ENCODE data around the gene CLCNKA.
A peak's percentile ranks its signal among the peaks of the same experiment; 100 is the strongest.
"Not testable (repeated sequence)": the region's sequence is repeated elsewhere in the genome, so short reads cannot be mapped to it uniquely, and the experiment has no call there.

The CLCNKA gene

DNA sequence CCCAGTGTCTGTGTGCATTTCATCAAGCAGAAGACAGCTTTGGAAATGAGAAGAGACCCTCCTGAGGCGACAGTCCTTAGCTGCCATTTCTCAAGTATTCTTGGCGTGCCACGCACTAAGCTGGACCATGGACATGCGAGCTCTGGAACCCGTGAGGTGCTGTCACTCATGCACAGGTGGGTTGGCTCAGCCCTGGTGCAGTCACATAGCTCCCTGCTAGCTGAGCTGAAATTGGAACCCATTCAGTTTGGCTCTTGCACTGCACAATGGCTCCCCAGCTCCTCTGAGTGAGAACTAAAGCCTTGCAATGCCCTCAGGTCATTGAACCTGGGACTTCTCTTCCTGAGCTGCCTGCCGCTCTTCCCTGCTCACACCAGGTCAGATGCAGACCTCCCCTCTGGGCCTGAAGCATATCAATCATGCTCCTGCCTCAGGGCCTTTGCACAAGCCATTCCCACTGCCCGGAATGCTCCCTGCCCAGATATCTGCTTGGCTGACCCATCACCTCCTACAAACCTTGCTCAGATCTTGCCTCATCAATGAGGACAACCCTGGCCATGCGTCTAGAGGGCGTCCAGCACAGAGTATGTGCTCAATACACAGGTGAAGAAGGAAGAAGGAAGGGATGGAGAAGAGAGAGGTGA is 24.1 kb upstream of the CLCNKA start:
- DNase-seq: no peak

DNA sequence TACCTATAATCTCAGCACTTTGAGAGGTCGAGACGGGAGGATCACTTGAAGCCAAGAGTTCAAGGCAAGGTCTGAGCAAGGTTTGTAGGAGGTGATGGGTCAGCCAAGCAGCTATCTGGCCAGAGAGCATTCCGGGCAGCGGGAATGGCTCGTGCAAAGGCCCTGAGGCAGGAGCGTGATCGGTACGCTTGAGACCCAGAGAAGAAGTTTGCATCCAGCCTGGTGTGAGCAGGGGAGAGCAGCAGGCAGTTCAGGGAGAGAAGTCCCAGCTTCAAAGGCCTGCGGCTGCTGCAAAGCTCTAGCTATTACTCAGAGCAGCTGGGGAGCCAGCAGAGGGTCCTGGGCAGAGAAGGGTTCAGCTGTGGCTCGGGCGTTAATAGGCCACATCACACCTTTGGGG is 22.9 kb upstream of the CLCNKA start:
- DNase-seq: no peak

DNA sequence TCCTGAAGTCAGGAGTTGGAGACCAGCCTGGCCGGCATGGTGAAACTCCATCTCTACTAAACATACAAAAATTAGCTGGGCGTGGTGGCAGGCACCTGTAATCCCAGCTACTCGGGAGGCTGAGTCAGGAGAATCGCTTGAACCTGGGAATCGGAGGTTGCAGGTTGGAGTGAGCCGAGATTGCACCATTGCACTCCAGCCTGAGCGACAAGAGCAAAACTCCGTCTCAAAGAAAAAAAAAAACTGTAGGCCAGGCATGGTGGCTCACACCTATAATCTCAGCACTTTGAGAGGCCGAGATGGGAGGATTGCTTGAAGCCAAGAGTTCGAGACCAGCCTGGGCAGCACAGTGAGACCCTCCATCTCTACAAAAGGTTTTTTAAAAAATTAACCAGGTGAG is 20.6 kb upstream of the CLCNKA start:
- not testable (repeated sequence) for DNase-seq

DNA sequence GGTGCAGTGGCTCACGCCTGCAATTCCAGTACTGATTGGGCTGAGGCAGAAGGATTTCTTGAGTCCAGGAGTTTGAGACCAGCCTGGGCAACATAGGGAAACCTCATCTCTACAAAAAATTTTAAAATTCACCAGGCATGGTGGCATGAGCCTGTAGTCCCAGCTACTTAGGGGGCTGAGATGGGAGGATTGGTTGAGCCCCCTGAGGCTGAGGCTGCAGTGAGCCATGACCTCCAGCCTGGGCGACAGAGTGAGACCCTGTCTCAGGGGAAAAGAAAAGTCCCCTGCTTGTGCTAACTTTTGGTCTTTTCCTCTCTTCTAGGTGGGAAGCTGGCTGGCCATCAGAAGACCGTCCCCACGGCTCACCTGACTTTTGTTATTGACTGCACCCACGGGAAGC is 16.2 kb upstream of the CLCNKA start:
- no peak for DNase-seq

DNA sequence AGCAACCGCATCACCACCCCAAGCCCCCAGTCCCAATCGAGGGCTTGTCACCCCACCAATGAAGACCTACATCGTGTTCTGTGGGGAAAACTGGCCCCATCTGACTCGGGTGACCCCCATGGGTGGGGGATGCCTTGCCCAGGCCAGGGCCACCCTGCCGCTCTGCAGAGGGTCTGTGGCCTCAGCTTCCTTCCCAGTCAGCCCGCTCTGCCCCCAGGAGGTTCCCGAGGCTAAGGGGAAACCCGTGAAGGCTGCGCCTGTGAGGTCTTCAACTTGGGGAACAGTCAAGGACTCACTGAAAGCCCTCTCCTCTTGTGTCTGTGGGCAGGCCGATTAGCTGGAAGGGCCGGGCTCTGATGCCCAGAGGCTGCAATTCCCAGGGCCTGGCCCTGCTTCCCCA is 15.8 kb upstream of the CLCNKA start:
- DNase-seq: no peak

DNA sequence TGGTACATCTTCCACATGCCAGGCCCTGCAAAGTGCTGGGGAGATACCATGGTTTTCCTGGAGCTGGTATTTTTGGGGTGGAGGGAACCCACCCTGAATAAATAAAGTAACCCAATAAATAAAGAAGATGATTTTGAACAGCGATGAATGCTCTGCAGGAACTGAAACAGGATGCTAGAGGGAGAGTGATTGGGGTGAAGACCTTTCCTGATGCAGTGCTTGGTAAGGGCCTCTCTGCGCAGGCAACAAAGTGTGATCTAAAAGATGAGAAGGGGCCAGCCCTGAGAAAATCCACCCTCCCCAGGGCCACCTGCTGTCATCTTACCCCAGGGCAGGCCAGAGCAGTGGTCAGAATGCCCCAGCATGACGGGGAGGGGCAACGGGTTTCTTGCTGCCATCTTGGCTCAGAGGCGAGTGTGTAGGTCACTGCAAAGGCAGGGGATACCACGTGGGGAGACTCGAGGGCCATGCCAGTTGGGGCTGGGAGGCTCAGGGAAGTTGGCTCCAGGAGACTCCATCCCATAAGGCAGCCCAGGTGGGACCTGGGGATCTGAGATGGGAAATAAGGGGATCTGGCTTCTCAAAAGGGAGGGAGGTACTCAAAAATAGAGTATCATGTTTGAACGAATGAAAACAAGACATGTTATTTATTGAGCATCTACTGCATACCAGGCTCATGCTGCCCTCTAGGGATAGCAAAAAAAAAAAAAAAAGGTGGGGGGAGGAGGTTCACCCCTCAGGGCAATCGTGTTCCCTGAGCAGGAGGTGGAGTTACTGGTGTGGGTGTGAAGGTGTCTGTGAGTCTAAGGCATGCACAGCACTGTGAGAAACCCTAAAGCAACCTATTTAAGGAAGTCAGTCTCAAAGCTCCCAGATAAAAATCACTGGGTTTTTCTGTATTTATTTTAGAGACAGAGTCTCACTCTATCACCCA is 15.0 kb upstream of the CLCNKA start:
- no peak for DNase-seq

DNA sequence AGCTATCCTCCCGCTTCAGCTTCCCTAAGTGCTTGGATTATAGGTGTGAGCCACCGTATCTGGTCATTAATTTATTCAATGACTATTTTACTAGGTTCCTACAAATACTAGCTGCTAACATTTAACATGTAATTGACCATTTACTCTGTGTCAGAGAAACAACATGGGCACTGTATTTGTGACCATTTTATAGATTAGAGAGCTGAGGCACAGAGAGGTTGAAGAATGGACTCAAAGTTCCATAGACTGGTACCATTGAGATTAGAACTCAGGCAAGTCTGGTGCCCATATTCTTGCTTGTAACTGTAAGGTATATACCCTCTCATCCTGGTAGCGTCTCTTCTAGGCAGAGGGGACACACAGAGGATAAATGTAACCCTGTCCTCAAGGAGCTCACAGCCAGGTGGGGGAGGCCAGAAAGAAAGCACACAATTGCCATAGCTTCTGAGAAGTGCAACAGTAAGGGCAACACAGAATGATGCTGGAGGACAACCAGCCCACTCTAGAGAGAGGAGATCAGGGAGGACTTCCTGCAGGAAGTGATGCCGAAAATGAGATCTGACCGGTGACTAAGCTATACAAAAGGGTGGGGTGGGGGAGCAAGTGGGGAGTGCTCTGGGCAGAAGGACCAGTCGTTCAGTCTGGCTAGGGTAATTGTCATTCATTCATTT is 14.0 kb upstream of the CLCNKA start:
- no peak for DNase-seq

DNA sequence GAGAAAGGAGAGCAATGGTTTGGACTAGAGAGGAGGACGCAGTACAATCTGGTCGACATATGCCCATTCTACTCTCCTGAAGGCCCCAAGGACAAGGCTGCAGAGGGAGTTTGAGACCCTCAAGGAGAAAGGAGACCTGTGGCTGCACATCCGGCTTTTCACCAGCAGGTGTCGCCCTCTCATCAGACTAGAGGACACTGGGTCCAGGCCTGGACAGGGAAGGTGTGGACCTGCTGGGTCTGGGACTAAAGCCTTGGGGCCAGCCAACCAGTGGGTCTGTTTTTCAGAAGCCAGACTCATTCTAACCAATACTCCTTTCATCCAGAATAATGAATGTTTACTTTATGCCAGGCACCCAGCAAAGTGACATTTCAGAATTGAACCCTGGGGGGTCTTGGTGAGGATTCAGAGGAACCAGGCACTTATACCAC is 12.8 kb upstream of the CLCNKA start:
- peak; percentile 35 to 75 for DNase-seq

DNA sequence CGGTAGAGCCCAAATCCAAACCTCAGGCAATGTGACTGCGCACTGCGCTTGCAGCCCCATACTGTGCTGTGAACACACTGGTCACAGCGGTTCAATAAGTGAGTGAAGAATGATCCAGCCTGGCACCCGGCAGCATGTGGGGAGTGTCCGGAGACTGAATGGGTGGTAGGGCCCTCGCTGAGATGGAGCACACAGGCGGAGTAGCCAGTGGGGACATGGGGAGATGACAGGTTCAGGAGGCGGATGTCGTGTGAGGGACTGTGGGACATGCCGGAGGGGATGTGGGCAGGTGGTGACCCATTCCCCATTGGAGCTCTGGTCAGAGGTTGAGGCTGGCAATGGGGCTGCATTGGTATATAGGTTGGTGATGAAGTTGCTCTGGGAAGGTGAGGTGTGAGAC is 12.2 kb upstream of the CLCNKA start:
- no peak for DNase-seq

DNA sequence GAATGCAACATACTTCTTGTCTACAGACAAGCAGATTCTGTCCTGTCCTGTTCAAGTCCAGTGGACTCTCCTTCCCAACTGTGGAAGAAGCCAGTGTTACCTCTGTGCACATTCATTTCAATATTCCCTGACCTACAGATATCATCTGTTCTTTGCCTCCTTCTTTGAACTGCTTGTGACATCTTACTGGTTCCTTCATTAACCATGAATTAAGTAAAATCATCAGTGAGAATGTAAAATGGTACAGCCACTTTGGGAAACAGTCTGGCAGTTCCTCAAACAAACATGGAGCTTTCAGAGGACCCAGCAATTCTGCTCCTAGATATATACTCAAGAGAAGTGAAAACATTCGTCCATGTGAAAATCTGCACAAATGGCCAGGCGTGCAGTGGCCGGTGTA is 11.0 kb upstream of the CLCNKA start:
- DNase-seq: no peak

DNA sequence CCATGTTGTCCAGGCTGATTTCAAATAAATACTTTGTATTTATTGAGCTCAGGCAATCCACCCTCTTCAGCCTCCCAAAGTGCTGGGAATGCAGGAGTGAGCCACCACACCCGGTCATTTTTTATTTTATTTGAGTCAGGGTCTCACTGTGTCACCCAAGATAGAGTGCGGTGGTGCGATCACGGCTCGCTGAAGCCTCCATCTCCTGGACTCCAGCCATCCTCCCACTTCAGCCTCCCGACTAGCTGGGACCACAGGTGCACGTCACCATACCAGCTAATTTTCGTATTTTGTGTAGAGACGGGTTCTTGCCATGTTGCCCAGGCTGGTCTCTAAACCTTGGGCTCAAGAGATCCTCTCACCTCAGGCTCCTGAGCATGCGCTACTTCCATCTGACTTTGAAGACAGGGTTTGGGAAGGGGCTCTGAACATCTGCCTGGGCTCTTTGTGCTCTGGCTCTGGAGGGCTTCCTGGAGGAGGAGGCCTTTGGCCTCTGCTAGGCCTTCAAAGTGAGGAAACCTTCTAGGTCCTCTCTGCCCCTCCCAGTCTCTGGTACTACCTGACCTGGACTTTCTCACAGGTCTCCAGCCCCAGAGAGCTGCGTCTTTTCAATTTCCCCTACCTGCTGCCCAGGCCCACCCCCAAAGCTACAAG is 9.8 kb upstream of the CLCNKA start:
- no peak for DNase-seq

DNA sequence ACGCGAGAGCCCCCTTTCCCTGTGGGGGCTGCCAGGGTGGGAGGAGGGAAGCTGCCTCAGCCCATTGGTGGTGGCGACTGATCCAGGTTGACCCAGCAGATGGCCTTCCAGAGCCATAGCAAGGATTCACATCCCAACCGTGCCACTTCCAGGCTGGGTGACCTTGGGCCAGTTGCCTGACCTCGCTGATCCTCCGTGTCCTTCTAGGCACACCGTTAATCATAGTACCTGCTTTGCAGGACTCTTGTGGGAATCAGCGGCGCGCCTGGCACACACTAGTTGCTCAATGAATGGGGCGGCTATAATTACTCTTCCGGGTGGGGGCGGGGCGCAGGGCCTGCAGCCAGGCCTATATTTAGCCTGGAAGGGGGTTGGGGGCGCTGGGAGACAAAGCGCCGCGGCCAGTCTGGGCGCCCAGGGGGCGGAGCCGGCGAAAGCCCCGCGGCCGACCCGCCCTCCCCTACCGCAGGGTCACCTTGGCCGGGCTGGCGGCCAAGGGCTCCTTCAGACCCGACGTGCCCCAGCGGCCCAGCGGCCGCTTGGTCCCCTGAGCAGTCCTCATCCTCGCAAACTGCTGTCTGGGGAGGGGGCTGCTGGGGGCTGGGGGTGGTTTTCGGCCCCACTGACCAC is 9.1 kb upstream of the CLCNKA start:
- no peak for DNase-seq

DNA sequence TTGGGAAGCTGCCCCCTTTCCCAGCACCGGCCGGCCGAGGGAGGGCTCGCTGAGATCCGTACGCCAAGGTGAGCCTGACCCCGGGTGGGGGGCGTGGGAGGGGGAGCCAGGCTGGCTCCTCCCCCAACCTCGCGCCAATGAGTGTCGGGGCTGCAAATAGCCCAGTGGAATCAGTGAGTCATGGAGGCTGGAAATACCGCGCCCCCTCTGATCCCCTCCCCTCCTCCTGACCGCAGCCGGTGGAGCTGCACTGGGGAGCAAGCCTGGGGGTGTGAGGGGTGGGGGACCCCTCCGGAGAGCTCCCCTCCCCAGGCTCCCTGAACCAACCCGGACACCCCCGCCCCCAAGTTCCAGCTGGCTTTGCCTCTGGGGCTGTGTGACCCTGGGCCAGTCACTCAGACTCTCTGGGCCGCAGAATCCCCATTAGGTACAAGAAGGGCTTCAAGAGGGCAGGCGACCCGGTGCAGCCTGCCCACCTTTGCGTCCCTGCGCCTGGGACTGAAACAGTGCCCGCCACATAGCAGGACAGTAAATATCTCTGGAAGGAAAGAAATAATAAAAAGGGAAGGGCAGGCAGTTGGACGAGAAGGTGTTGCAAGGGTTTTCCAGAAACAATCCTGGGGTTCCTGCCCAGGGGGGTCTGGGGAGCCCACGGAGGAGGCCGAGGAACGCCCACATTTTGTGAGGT is 8.5 kb upstream of the CLCNKA start:
- no peak for DNase-seq

DNA sequence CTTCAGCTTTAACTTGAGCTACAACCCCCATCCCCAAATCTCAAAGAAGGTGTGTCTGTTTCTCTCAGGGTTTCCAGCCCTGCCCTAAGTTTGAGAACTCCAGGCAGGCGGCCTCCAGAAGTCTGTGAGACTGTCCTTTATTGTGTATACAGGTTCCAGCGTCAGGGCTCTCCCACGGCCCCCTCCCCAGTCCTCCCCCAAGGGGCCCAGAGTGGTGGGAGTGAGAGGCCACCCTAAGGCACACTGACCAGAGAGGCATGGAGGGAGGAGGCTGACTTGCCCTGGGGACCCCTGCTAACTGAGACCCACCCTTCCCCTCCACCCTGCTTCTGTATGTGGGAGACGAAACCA is 8.0 kb upstream of the CLCNKA start:
- no peak for DNase-seq

DNA sequence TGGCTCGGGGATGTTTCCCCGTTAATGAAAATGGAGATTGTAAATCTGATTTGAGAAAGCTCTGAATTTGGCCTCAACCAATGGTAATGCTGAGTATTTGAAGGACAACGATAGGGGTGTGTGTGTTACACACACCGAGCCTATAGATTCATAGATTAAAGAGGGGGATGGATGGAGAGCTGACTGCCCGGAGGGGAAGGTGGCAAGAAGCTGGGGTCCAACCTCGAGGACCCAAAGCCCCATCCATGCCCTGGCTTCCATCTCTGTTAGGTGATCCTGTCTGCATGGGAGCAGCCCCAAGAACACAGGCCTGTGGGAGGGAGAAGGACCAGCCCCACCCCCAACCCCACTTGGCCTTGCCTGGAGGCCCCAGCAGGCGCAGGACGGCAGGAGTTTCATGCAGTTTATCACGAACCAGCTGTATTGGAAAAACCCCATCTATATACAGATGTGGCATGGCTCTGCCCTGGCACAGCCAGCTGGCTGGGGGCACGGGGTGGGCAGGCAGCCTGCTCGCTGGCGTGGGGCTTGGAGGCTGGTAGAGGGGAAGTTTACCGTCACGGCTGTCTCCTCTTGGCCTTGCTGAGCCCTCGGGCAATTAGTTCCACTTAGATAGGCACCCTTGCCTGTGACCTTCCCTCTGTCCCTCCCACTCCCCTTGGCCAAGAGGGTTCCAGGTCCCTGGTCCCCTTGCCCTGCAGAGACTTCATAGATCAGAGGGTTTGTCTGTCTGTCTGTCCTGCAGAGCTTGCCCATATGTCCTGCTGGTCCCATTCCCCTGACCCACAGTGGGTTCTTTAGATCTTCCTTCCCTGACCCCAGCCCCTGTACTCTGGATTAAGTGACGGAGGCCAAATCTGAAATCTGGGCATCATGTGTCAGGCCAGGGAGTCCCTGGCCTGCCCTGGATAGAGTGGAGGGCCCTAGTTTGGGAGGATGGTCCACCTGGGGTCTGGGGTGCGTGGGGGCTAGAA is 7.0 kb upstream of the CLCNKA start:
- no peak for DNase-seq

DNA sequence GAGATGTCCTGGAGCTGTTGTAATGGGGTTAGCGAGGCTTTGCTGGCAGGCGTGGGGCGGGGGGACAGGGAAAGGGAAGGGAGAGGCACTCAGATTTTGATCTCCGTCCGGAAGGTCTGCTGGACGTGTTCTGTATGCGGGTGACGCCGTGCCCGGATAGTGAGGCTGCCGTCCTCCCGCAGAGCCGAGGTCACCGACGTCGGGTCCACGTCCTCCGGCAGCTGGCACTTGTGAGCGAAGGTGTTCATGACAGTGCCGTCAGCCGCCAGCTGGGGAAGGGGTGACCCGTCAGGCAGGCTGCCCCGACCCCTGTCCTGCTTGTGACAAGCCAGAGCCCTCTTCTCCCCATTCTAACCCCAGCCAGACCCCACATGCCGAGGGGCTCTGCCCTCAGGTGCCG is 6.3 kb upstream of the CLCNKA start:
- no peak for DNase-seq

DNA sequence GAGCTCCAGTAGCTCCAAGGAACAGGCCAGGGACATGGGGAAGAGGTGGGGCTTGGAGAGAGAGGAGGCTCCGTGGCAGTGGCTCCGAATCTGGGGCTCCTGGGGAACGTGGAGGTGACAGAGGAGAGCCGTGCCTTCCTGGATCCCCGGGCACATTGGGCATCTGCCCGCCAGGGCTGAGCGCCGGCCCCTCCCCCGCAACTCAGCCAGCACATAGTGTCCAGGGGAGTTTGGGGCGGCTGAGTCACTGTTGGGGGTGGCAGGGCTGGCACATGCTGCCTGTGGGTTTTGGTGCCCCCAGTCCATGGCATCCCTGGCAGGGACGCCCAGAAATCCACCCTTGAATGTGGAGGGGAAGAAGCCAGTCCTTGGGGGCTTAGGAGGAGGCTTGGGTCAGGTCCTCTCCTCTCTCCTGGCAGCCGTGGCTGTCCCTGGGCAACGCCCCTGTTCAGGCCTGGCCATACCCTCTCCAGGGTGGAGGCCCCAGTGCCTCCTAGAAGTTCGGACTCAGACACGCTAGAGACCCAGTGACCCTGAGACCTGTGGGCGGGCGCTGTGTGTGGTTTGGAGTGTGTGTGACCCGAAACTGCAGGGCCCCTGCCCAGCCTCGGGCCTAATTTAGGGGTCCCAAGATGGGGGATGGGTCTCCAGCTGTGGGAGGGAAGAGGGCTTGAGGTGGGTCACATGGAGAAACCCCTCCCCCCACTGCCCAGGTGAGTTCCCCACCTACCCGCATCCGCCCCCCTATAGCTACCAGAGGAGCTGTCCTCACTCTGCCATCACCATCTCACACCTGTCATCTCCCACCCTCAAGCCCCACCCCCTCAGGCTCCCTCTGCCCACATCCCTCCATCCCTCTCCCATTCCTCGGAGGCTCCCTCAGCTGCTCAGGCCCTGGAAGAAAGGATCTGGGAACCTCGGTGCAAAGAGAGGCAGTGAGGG is 5.6 kb upstream of the CLCNKA start:
- DNase-seq: no peak

DNA sequence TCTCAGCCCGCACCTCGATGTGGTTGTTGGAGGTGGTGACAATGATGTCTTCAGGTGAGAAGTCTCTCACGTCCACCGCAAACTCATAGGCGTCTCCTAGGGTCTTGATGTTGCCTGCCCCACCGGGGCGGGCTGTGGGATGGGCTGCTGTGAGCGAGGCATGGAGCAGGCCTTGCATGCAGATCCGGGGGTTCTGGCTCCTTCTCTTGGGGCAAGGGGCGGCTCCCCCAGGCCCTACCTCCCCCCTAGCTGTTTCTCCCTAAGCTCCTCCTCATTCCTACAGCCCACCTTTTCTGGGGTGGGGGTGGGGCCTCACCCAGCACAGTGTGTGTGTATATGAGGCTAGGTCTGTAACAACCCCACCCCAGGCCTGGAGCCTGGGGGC is 4.8 kb upstream of the CLCNKA start:
- no peak for DNase-seq

DNA sequence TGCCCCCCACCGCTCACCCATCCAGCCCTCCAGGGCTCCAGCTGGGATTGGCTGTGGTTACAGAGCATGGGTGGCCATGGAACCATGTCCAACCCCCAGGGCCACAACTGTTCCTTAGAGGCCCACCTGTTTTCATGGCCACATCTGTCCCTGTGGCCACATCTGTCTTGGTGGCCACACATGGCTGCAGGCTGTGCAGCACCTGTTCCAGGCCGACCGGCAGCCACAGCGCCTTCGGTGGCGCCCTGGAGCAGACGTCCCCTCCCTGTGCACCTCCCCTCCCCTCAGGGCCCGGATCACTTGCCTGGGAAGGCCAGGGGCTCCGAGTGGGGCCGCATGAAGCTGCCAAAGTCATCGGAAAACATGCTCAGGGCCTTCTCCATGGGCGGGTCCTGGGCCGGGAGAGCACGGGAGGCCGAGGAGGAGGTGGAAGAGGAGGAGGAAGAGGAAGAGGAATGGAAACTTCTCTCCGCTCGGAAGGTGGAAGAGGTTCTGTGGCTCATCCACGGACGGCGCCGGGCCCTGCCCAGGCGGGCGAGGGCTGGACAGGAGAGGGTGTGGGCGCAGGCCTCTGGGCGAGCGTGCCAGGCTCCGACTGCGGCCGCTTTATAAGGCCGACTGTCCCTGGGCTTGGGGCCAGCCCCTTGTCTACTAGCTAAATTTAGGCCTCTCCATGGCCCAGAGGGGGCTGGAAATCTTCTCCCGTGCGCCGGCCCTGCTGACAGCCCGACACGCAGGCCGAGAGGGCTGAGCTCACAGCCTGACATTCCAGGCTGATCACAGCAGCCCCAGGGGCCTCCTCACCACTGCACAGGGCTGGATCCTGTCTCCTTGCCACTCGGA is 4.2 kb upstream of the CLCNKA start, which contains the start of gene HSPB7:
HSPB7 (minus strand) TSS at position 583 of the 843 bp plus-strand sequence; CDS start at position 503, 80 bp downstream.
- no peak for DNase-seq

Measured in NCI-H446 (cell line).